Fibroblast of mammary gland (primary cell): ENCODE data around the gene RNF214.
"Not testable (repeated sequence)": the region's sequence is repeated elsewhere in the genome, so short reads cannot be mapped to it uniquely, and the experiment has no call there.

Source experiments
- DNase-seq: peaks from one replicate; pipeline ENCODE4 v3.0.0-alpha.2; 2010; ENCODE audit warnings: low read depth
- H3K4me3 ChIP-seq: 2 replicates; pipeline ENCODE4 v1.5.1; 2011; ENCODE audit warnings: low read depth, mild to moderate bottlenecking, low read length, moderate library complexity; ENCODE audit not compliant: control insufficient read depth
- CTCF ChIP-seq: conservative IDR thresholded peaks from 2 replicates; pipeline ENCODE4 v1.5.1; 2011; ENCODE audit warnings: low read depth, low read length, inconsistent platforms; ENCODE audit not compliant: control insufficient read depth, insufficient read depth

Gene RNF214

GRCh38 chr11:117319214-117319840 lies 86.9 kb downstream of the RNF214 start:
- peak; percentile 30 for DNase-seq
- H3K4me3 ChIP-seq, result no peak overlapping the region
- no peak for TF ChIP-seq CTCF

DNA sequence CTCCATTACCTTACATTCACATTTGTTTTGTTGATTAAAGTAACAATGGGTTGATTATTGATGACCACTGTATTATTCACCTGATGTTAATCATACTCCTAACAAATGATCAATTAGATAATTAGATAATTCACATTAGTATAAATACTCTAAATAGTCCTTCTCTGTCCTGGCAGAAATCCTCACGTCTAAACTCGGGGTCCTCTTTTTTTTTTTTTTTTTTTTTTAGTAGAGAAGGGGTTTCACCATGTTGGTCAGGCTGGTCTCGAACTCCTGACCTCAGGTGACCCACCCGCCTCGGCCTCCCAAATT lies 94.7 kb downstream of the RNF214 start:
- not testable (repeated sequence) for DNase-seq
- H3K4me3 ChIP-seq, result peak overlapping the region; percentile 85

DNA sequence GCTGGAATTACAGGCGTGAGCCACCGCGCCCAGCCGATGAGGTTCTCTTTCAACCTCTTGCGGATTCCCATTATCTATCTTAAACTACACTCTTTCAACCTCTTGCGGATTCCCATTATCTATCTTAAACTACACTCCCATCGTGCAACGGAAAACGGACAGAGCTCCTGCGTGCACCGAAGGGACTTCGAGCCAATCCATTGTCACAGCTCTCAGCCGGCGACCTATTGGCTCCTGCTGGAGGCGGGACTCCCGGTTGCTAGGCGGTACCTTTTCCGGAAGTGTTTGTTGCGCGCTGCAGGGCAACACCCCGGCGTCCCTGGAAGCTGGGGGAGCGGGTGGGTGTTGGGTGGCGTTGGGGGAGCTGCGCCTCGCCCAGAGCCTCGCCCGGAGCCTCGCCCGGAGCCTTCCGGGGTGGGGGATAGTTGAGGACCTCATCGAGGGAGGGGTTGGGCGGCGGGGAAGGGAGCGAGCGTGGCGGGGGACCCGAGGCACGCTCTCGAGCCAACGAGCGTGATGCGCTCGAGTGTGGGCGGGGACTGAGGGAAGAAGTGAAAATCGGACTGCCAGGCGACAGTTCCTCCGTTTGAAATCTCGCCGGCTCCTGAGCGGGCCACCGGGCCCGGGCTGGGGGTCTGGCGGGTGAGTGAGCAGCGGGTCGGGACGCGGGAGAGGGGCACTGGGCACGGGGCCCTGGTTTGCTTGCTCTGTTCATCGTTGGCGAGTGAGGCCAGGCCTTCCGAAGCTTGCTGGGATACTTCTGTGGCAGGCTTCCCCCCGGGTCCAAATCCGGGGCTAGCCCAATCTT lies 95.3 kb downstream of the RNF214 start, which contains the start of gene CEP164:
Gene CEP164 (plus strand): TSS at position 288 of the 808 bp plus-strand sequence. CDS start 10,733 bp downstream, outside the sequence.
- no peak for TF ChIP-seq CTCF
- DNase-seq, result peak; percentile 96
- peak within 1 kb of the TSS; percentile 85 for H3K4me3 ChIP-seq

DNA sequence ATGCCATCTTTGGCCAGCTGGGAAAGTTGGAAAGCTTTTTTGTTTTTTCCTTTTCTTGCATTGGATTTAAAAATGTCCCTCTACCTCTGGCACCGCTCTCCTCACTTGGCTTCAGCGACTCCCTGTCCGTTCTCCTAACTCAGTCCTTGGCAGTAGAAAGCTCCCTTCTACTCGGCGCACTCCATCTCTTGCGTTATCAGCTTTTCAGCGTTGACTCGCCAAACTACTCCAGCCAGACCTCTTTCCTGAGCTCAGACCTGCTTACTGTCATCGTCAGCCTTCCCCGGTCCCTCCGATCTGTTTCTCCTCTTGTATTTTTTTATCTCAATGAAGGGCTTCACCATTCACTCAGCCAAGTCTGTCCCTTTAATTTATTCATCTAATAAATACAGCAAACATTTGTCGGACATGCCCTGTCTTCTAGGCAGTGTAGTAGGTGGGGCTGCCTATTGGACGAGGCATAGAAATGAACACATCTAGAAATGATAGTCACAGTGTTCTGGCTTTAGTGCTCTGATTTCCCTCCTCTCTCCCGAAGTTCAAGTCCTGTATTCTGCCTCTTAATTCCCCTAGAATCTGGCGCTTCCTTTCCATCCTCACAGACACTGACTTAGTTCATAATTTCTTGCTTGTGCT lies 96.0 kb downstream of the RNF214 start:
- peak overlapping the region; percentile 85 for H3K4me3 ChIP-seq
- peak; percentile 58 for DNase-seq
- no peak for TF ChIP-seq CTCF

DNA sequence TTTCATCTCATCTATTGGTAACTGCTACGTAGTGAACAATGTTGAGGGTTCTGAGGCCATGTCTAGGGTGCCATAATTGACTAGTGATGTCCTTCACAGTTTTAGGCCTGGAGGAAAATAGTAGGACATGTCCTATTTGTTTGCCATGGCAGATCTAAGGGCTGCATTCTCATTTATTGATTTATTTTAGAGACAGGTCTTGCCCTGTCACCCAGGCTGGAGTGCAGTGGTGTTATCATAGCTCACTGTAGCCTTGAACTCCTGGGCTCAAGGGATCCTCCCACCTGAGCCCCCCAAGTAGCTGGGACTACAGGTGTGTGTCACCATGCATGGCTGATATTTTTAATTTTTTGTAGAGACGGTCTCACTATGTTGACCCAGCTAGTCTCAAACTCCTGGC lies 100.4 kb downstream of the RNF214 start:
- DNase-seq, result no peak
- TF ChIP-seq CTCF, result no peak
- no peak overlapping the region for H3K4me3 ChIP-seq

DNA sequence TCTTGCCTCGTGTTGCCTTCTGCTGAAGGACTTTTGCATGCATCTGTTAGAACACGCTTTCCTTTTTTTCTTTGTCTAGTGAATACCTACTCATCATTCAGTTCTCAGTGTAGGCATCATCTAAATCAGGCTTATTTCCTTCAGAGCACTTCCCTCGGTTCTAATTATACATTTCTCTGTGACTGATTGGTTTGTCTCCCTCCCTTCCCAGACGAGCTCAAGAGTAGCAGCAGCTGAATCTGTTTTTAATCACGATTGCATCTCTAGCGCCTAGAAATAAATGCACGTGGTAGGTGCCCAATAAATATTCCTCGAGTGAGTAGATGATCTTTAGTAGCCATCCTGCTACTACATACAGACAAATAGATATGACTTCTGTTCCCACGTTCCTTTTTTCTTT lies 101.4 kb downstream of the RNF214 start:
- DNase-seq, result no peak
- H3K4me3 ChIP-seq, result no peak overlapping the region
- TF ChIP-seq CTCF, result no peak

DNA sequence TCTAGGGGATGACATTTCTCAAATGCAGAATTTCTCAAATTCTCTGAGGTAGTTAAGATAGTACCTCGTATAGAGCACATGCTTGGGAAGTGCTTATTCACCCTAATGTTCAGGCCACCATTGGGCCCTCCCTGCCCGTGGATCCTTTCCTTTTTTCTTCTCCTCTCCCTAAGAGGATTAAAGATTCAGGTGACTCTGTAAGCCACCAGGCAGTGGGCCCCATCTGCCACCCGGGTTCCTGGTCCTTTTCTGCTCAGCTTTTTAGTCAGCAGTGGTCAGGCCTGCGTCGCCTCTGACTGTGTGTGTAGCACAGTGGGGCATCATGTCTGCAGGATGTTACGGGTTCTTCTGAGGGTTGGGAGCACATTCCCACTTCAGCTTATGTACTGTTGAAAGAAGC lies 102.4 kb downstream of the RNF214 start:
- DNase-seq, result no peak
- no peak overlapping the region for H3K4me3 ChIP-seq
- TF ChIP-seq CTCF, result no peak
